Measurements from ENCODE around the gene GALK2.
A peak's percentile ranks its signal among the peaks of the same experiment; 100 is the strongest.
"Not testable (repeated sequence)": the region's sequence is repeated elsewhere in the genome, so short reads cannot be mapped to it uniquely, and the experiment has no call there.

Gene GALK2

DNA sequence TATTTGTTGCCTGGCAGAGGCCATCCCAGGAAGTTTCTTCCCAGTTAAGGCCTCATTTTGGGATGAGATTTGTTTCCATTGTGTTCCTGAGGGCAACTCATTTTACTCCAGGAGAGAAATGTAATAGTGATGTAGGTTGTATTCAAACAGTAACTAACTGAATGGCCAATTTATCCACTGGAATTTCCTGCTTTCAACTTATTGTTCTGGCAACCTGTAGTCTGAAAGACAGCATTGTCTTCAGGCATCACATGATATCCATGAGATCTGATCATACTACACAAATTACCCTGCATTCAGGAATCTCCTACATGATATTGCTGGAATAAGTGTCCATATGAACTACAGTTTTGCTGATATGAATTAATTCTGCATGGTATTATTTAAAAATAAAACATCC is 173.5 kb downstream of the GALK2 start:
- DNase-seq (ENCODE audit: low read depth): no peak

DNA sequence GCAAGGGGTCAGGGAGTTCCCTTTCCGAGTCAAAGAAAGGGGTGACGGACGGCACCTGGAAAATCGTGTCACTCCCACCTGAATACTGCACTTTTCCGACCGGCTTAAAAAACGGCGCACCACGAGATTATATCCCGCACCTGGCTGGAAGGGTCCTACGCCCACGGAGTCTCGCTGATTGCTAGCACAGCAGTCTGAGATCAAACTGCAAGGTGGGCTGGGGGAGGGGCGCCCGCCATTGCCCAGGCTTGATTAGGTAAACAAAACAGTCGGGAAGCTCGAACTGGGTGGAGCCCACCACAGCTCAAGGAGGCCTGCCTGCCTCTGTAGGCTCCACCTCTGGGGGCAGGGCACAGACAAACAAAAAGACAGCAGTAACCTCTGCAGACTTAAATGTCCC is 184.4 kb downstream of the GALK2 start:
- DNase-seq (ENCODE audit: low read depth): not testable (repeated sequence)

DNA sequence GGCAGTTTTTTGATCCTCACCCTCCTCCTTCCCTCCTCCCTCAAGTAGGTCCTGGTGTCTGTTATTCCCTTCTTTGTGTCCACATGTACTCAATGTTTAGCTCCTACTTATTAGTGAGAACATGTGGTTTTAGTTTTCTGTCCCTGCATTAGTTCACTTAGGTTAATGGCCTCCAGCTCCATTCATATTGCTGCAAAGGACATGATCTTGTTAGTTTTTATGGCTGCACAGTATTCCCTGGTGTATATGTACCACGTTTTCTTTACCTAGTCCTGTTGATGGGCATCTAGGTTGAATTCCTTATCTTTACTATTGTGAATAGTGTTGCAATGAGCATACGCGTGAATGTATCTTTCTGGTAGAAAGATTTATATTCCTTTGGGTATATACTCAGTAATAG is 191.3 kb downstream of the GALK2 start:
- no peak for DNase-seq (ENCODE audit: low read depth)

DNA sequence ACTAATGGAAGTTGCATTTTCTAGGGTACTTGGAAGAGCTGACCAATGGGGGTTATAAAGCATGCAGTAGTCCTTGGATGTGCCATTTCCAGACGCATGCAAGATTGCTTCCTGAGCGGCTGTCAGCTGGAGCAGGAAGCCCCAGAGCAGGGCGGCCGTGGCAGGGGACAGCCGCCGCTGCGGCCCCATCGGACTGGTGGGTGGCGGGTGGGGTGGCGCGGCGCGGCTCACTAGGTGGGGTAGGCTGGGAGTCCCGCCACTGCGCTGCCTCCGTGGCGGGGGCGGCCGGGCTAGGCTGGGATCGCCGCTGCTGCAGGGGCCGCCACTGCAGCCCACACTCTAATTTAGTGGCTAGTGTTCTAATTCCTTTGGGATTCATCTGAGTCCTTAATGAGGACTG is 196.4 kb downstream of the GALK2 start:
- DNase-seq (ENCODE audit: low read depth): no peak

DNA sequence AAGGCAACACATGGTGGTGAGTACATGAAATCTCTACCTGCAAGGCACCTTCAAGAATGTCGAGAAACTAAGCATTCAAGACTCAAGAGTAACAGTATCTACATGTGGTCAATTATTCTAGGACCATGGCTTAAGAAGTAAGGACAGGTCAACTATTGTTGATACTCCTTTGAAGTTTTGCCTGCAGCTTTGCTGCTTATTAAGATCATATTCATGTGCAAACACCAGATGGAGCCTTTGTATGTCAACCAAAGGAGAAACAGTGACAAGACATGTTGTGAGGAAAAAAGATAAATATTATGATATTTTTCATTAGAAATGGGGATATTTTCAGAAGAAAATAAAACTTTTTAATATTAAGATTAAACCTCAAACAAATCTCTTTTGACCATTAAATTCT is 200.7 kb downstream of the GALK2 start:
- peak; percentile 2 for DNase-seq (ENCODE audit: low read depth)

DNA sequence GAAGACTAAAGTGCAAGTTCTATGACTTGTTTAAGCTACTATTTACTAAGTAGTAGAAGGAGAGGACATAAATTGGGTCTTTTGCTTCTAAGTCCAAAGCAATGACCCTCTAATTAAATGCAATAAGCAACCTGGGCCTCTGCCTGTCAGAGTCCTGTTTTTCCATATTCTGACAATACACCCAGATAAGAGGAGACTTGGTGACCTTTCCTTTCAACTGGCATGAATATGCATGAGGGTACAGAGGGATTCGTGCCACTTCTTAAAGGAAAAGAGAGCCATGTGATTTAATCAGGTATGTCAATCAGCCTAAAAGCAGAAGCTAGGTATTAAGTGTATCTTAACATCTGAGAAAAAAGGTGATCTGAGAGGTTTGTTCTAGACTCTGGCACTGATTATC is 202.3 kb downstream of the GALK2 start:
- DNase-seq (ENCODE audit: low read depth): no peak

DNA sequence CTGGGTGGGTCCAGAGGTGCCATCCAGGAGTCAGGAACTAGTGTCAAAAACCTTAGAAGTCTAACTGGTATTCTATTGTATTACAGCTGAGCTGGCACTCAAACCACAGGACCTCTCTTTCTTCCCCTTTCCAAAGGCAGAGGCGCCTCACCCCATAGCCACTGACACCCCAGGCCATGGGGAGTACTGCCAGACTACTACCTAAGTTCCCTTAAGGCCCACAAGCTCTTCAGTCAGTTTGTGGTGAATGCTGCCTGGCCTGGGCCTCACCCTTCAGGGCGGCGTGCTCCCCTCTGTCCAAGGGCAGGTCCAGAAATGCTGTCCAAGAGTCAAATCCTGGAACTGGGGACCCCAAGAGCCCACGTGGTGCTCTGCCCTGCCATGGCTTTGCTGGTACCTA is 209.9 kb downstream of the GALK2 start:
- no peak for DNase-seq (ENCODE audit: low read depth)

DNA sequence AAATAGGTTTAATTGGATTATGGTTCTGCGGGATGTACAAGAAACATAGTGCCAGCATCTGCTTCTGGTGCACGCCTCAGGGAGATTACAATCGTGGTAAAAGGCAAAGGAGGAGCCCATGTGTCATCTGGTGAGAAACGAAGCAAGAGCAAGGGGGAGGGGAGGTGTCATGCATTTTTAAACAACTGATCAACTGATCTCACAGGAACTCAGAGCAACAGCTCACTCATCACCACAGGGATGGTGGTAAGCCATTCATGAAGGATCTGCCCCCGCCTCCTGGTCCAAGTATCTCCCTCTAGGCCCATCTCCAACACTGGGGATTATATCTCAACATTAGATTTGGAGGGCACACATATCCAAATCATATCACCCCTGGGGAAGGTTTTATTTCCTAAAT is 210.9 kb downstream of the GALK2 start:
- no peak for DNase-seq (ENCODE audit: low read depth)
